ENCODE results near the gene SLC29A4. TPM values are rescaled to one million over a fixed set of nuclear protein-coding genes. Genes with fewer than 3 reads are reported as not detected.
"Not testable (repeated sequence)": the region's sequence is repeated elsewhere in the genome, so short reads cannot be mapped to it uniquely, and the experiment has no call there.

SLC29A4 gene
- total and polyA plus RNA-seq, 4 donors, result 1.7 to 13.9 (median 3.9) TPM

GRCh38 chr7:5322621-5323410 lies 40.1 kb downstream of the SLC29A4 start:
- TF ChIP-seq EGR1 (IDR thresholded peaks at IDR 0.05; ENCODE audit: low read depth in 2 of 2), result no peak
- no peak for TF ChIP-seq JUND (IDR thresholded peaks at IDR 0.05)
- no peak for TF ChIP-seq HNF4G (IDR thresholded peaks at IDR 0.05)
- no peak for TF ChIP-seq REST (IDR thresholded peaks at IDR 0.05)
- DNase-seq (ENCODE audit: low spot score), result no peak
- no peak overlapping the region for H3K27ac ChIP-seq (ENCODE audit: low read depth in 1 of 2, low read length in 2 of 2)
- H3K4me1 ChIP-seq (ENCODE audit: control insufficient read depth in 4 of 4, insufficient read depth in 4 of 4, low read length in 3 of 4), result no peaks in the 10 kb centered on the region
- peaks cover 19 to 60% (median 27%) of the 10 kb centered on the region in 4 donors for H3K36me3 ChIP-seq (ENCODE audit: control insufficient read depth in 4 of 4, insufficient read depth in 3 of 4, low read depth in 1 of 4, low read length in 3 of 4)
- peaks cover 0 to 6% (median 2%) of the 10 kb centered on the region in 4 donors for H3K9me3 ChIP-seq (ENCODE audit: control insufficient read depth in 4 of 4, low read length in 3 of 4)
- H3K4me3 ChIP-seq (ENCODE audit: low read depth in 1 of 3, low read length in 3 of 3), result no peak overlapping the region
- H3K27me3 ChIP-seq (ENCODE audit: control insufficient read depth in 4 of 4, insufficient read depth in 4 of 4, low read length in 3 of 4), result no peaks in the 10 kb centered on the region
- no peak overlapping the region for H3K9ac ChIP-seq (ENCODE audit: low read depth in 1 of 2, low read length in 2 of 2)
- WGBS, result 94% methylated on average over 29 of the region's 29 CpGs

DNA sequence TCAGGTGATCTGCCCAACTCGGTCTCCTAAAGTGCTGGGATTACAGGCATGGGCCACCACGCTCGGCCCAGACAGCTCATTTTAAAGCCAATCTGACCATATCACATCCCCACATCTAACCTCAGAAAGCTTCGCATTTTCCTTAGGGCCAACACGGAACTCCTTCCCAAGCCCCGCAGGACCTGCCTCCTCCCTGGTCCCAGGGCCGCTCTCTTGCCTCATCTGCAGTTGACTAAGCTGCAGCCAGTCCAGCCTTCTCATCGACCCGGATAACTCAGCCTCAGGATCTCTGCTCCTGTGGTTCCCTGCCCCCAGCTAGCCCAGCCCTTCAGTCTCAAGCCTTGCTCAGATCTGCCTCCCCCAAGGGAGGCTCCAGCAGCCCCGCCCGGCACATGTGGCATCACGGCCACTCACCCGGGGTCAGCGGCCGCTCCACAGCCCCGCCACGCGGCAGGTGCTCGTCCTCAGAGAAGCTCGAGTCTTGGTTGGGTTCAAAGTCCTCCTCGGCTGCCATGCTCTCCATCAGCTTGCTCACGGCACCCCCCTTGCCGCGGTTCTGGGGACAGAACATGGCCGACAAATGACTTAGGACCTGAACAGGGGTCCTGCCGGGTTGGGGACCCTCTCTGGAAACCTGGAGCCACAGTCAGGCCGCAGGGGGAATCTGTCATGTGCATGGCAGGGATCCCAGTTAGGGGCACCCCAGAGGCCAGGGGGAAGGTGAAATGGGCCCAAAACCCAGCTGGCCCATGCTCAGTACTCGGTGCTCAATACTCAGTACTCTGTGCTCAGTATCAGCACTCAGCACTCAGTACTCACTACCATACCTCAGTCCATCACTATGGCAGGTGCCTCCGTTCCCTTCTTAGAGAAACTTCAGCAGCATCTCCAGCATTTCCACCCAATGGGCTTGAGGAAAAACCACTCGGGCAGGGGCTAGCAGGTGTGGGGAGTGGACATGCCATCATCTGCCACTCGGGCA lies 41.3 kb downstream of the SLC29A4 start:
- not testable (repeated sequence) for H3K27ac ChIP-seq (ENCODE audit: low read depth in 1 of 2, low read length in 2 of 2); H3K4me1 ChIP-seq (ENCODE audit: control insufficient read depth in 4 of 4, insufficient read depth in 4 of 4, low read length in 3 of 4); H3K9me3 ChIP-seq (ENCODE audit: control insufficient read depth in 4 of 4, low read length in 3 of 4); H3K4me3 ChIP-seq (ENCODE audit: low read depth in 1 of 3, low read length in 3 of 3); DNase-seq (ENCODE audit: low spot score); H3K9ac ChIP-seq (ENCODE audit: low read depth in 1 of 2, low read length in 2 of 2); H3K27me3 ChIP-seq (ENCODE audit: control insufficient read depth in 4 of 4, insufficient read depth in 4 of 4, low read length in 3 of 4)
- 95% methylated on average over 31 of the region's 31 CpGs for WGBS
- H3K36me3 ChIP-seq (ENCODE audit: control insufficient read depth in 4 of 4, insufficient read depth in 3 of 4, low read depth in 1 of 4, low read length in 3 of 4), result peaks cover 16 to 60% (median 26%) of the 10 kb centered on the region in 4 donors

- peaks cover 19 to 56% (median 25%) of the 10 kb centered on the region in 4 donors for H3K36me3 ChIP-seq (ENCODE audit: control insufficient read depth in 4 of 4, insufficient read depth in 3 of 4, low read depth in 1 of 4, low read length in 3 of 4)
- TF ChIP-seq, protein P1, sequence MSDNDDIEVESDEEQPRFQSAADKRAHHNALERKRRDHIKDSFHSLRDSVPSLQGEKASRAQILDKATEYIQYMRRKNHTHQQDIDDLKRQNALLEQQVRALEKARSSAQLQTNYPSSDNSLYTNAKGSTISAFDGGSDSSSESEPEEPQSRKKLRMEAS (IDR thresholded peaks at IDR 0.05), result no peak
- no peak for TF ChIP-seq SP1 (IDR thresholded peaks at IDR 0.05)
- no peak for TF ChIP-seq FOXA1 (IDR thresholded peaks at IDR 0.05)
- no peak for TF ChIP-seq RAD21 (IDR thresholded peaks at IDR 0.05)
- TF ChIP-seq ZBTB33 (IDR thresholded peaks at IDR 0.05), result no peak
- no peak for TF ChIP-seq EGR1 (IDR thresholded peaks at IDR 0.05; ENCODE audit: low read depth in 2 of 2)
- H3K9ac ChIP-seq (ENCODE audit: low read depth in 1 of 2, low read length in 2 of 2), result no peak overlapping the region
- no peak for DNase-seq (ENCODE audit: low spot score)
- H3K27me3 ChIP-seq (ENCODE audit: control insufficient read depth in 4 of 4, insufficient read depth in 4 of 4, low read length in 3 of 4), result no peaks in the 10 kb centered on the region
- H3K27ac ChIP-seq (ENCODE audit: low read depth in 1 of 2, low read length in 2 of 2), result no peak overlapping the region
- 98% methylated on average over 10 of the region's 10 CpGs for WGBS
- H3K4me1 ChIP-seq (ENCODE audit: control insufficient read depth in 4 of 4, insufficient read depth in 4 of 4, low read length in 3 of 4), result no peaks in the 10 kb centered on the region
- H3K4me3 ChIP-seq (ENCODE audit: low read depth in 1 of 3, low read length in 3 of 3), result no peak overlapping the region
- no peaks in the 10 kb centered on the region for H3K9me3 ChIP-seq (ENCODE audit: control insufficient read depth in 4 of 4, low read length in 3 of 4)
These were observed 42.2 kb downstream of the SLC29A4 start for GRCh38 chr7:5324961-5325360.
